Measurements from ENCODE around the gene NR3C2. TPM values are rescaled to one million over a fixed set of nuclear protein-coding genes. Genes with fewer than 3 reads are reported as not detected.

NR3C2 gene
- total and polyA plus RNA-seq, 2 of the 4 experiments (the other 2 are of a cell fraction), result 1.1 to 2.3 TPM

DNA sequence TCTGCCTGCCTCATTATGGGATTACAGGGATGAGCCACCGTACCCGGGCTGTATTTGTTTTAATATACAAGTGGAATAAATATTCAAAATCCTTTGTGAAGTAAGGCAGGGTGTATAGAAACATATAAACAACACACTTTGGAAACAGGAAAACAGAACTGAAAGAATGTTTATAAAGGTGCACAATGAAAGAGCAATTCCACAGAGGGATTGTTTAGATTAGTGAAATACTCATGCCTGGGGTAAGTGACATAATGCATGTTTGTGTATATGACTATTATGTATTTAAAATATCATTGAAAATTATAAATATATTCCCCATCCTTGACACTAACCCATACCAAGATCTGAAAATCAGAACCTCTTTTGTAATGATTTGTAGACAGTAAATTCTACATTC is 45.0 kb upstream of the NR3C2 start:
- H4K20me1 ChIP-seq (ENCODE audit: insufficient read depth, low read length), result no peaks in the 10 kb centered on the region
- no peak overlapping the region for H2BK5ac ChIP-seq (ENCODE audit: low read depth, low read length, poor library complexity, severe bottlenecking)
- DNase-seq, result peak; percentile 8
- H3K4me1 ChIP-seq (ENCODE audit: control insufficient read depth, insufficient read depth, low read length), result no peaks in the 10 kb centered on the region
- H3K23ac ChIP-seq (ENCODE audit: low read depth, low read length), result no peak overlapping the region
- no peak overlapping the region for H3K56ac ChIP-seq (ENCODE audit: extremely low read depth, insufficient read depth, low read length)
- no peak overlapping the region for H4K91ac ChIP-seq (ENCODE audit: insufficient read depth, low read depth, low read length)
- no peak overlapping the region for H2AK9ac ChIP-seq (replicated peaks; ENCODE audit: low read depth, low read length, poor library complexity)
- no peaks in the 10 kb centered on the region for H3K9me1 ChIP-seq (ENCODE audit: insufficient read depth, low read length)
- H3K4me2 ChIP-seq (ENCODE audit: low read depth, low read length), result no peak overlapping the region
- no peak for ATAC-seq (ENCODE audit: low read depth)
- H3K4me3 ChIP-seq (ENCODE audit: insufficient read depth, low read depth, low read length), result no peak overlapping the region
- no peak overlapping the region for H3K9ac ChIP-seq (ENCODE audit: low read depth, low read length)
- POLR2A ChIA-PET (ENCODE audit: unreplicated experiment), result no interaction called here
- no peak overlapping the region for H2AK5ac ChIP-seq (ENCODE audit: low read depth, low read length)
- intact Hi-C loops (cut with micrococcal nuclease), result no loop called here
- in situ Hi-C loops (cut with MboI; ENCODE audit: low sequenced_read_pairs), result no loop called here
- no peak overlapping the region for H3K27ac ChIP-seq (ENCODE audit: insufficient read depth, low read length)
- H3K9me3 ChIP-seq (ENCODE audit: control insufficient read depth, insufficient read depth, low read length), result no peaks in the 10 kb centered on the region
- H2AFZ ChIP-seq (replicated peaks; ENCODE audit: low read length, poor library complexity), result no peak overlapping the region
- H3K18ac ChIP-seq (ENCODE audit: low read depth, low read length), result no peak overlapping the region
- no TSS peak for BruUV-seq (replicated peaks)
- H2BK120ac ChIP-seq (ENCODE audit: low read depth, low read length), result no peak overlapping the region
- no peak overlapping the region for H4K8ac ChIP-seq (ENCODE audit: low read depth in 2 of 2, low read length in 2 of 2)
- no peaks in the 10 kb centered on the region for H3K27me3 ChIP-seq (ENCODE audit: control insufficient read depth, insufficient read depth, low read length)
- no peak overlapping the region for H3K14ac ChIP-seq (replicated peaks; ENCODE audit: low read depth, low read length)
- H3K36me3 ChIP-seq (ENCODE audit: control insufficient read depth, insufficient read depth, low read length), result no peaks in the 10 kb centered on the region
- H2BK20ac ChIP-seq (ENCODE audit: low read depth, low read length), result no peak overlapping the region
- H3K79me1 ChIP-seq (ENCODE audit: low read depth in 1 of 2, low read length in 2 of 2), result no peaks in the 10 kb centered on the region
- no peak overlapping the region for H4K5ac ChIP-seq (ENCODE audit: low read depth, low read length)
- CTCF ChIA-PET, result no interaction called here
- dilution Hi-C loops (cut with HindIII; ENCODE audit: low sequenced_read_pairs, unreplicated experiment), result no loop called here
- WGBS, 2 experiments (ENCODE audit: extremely low coverage in 2 of 2, insufficient read length in 1 of 2), result no CpG with 5 or more reads among the region's 2 CpGs
- no peak overlapping the region for H3K4ac ChIP-seq (ENCODE audit: low read depth, low read length)
- no peak overlapping the region for H2BK15ac ChIP-seq (ENCODE audit: low read depth, low read length)
- TF ChIP-seq RFX5 (IDR thresholded peaks at IDR 0.05; ENCODE audit: low read depth, low read length) (no peak), CHD1 (IDR thresholded peaks at IDR 0.05; ENCODE audit: low read depth, low read length) (no peak), RCOR1 (IDR thresholded peaks at IDR 0.05; ENCODE audit: insufficient replicate concordance, low read length) (no peak), RAD21 (IDR thresholded peaks at IDR 0.05; ENCODE audit: low read length) (no peak), MXI1 (IDR thresholded peaks at IDR 0.05; ENCODE audit: borderline replicate concordance, low read depth, low read length) (no peak), FOS (IDR thresholded peaks at IDR 0.05; ENCODE audit: low read depth, low read length) (no peak), MAZ (IDR thresholded peaks at IDR 0.05; ENCODE audit: borderline replicate concordance, low read depth, low read length) (no peak), BHLHE40 (IDR thresholded peaks at IDR 0.05; ENCODE audit: low read depth, low read length) (no peak)
- TF ChIP-seq, protein P1, sequence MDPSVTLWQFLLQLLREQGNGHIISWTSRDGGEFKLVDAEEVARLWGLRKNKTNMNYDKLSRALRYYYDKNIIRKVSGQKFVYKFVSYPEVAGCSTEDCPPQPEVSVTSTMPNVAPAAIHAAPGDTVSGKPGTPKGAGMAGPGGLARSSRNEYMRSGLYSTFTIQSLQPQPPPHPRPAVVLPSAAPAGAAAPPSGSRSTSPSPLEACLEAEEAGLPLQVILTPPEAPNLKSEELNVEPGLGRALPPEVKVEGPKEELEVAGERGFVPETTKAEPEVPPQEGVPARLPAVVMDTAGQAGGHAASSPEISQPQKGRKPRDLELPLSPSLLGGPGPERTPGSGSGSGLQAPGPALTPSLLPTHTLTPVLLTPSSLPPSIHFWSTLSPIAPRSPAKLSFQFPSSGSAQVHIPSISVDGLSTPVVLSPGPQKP (IDR thresholded peaks at IDR 0.05; ENCODE audit: borderline replicate concordance, low read depth, low read length), result no peak

Data from IMR-90 (cell line).